Activated naive CD4-positive, alpha-beta T cell treated with anti-CD3 and anti-CD28 coated beads, Interleukin-2, amount 50 U/mL, for 24 hours (primary cell): ENCODE results near the gene HS6ST1.

Experiments used
- H3K27ac Mint-ChIP-seq: one replicate; pipeline ENCODE4 v1.8.0; 2021; ENCODE audit warnings: mild to moderate bottlenecking, mixed read lengths
- H3K27me3 Mint-ChIP-seq: one replicate; pipeline ENCODE4 v1.8.0; 2021; ENCODE audit warnings: mixed read lengths
- H3K36me3 Mint-ChIP-seq: one replicate; pipeline ENCODE4 v1.8.0; 2021; ENCODE audit warnings: mixed read lengths
- H3K4me1 Mint-ChIP-seq: one replicate; pipeline ENCODE4 v1.8.0; 2021; ENCODE audit warnings: mixed read lengths
- H3K4me3 Mint-ChIP-seq: one replicate; pipeline ENCODE4 v1.8.0; 2021; ENCODE audit warnings: mild to moderate bottlenecking, mixed read lengths
- H3K9me3 Mint-ChIP-seq: one replicate; pipeline ENCODE4 v1.8.0; 2021; ENCODE audit warnings: mixed read lengths

Gene HS6ST1

GRCh38 chr2:128287780-128288735, 30.6 kb downstream of the HS6ST1 start:
- H3K9me3 Mint-ChIP-seq: no peaks in the 10 kb centered on the region
- H3K27ac Mint-ChIP-seq: no peak overlapping the region
- H3K4me3 Mint-ChIP-seq: no peak overlapping the region
- no peaks in the 10 kb centered on the region for H3K36me3 Mint-ChIP-seq
- H3K27me3 Mint-ChIP-seq: no peaks in the 10 kb centered on the region
- H3K4me1 Mint-ChIP-seq: peaks cover 10% of the 10 kb centered on the region

- Mint-ChIP-seq H3K27me3 (no peaks in the 10 kb centered on the region), H3K4me3 (no peak overlapping the region), H3K9me3 (no peaks in the 10 kb centered on the region), H3K4me1 (peaks cover 13% of the 10 kb centered on the region), H3K36me3 (no peaks in the 10 kb centered on the region), H3K27ac (no peak overlapping the region)
Observed at GRCh38 chr2:128286905-128287779, 31.5 kb downstream of the HS6ST1 start.

DNA sequence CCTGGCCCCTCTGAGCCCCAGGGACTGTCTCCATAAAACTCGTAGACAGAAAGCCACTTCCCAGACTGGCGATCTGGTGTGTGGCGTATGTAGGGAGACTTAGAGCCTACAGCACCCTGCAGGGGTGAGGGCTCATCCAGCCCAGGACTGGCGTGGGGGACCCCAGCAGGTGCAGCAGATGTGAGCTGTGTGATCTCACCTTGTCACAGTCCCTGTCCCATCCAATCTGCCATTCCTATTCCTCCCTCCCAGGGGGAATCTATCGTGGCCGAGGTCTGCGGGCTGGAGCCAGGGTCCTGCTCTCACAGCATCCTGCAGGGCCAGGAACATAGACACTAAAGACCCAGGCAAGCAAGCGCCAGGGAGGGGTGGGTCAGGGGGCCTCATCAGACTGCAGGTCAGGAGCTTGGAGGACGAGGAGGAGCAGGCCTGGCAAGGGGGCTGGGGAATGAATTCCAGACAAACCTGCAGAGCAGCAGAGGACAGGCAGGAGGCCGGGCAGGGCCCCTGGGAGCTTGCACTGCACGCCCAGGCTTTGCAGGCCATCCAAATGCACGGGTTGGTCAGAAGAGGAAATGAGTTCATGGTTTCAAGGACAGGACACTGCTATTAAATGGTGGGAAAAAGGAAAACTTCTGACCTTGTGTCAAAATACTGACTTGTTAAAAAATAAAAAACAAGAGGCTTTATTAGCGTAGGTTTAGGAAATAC, 32.5 kb downstream of the HS6ST1 start:
- H3K27me3 Mint-ChIP-seq: no peaks in the 10 kb centered on the region
- peaks cover 16% of the 10 kb centered on the region for H3K4me1 Mint-ChIP-seq
- no peaks in the 10 kb centered on the region for H3K36me3 Mint-ChIP-seq
- no peak overlapping the region for H3K4me3 Mint-ChIP-seq
- no peaks in the 10 kb centered on the region for H3K9me3 Mint-ChIP-seq
- H3K27ac Mint-ChIP-seq: no peak overlapping the region

- peaks cover 23% of the 10 kb centered on the region for H3K4me1 Mint-ChIP-seq
- H3K27ac Mint-ChIP-seq: no peak overlapping the region
- no peaks in the 10 kb centered on the region for H3K9me3 Mint-ChIP-seq
- no peaks in the 10 kb centered on the region for H3K27me3 Mint-ChIP-seq
- H3K4me3 Mint-ChIP-seq: no peak overlapping the region
- no peaks in the 10 kb centered on the region for H3K36me3 Mint-ChIP-seq
Observed at GRCh38 chr2:128285329-128285931, 33.2 kb downstream of the HS6ST1 start.

GRCh38 chr2:128284841-128285240, 33.8 kb downstream of the HS6ST1 start:
- H3K27ac Mint-ChIP-seq: no peak overlapping the region
- H3K27me3 Mint-ChIP-seq: no peaks in the 10 kb centered on the region
- H3K4me3 Mint-ChIP-seq: no peak overlapping the region
- peaks cover 25% of the 10 kb centered on the region for H3K4me1 Mint-ChIP-seq
- no peaks in the 10 kb centered on the region for H3K9me3 Mint-ChIP-seq
- no peaks in the 10 kb centered on the region for H3K36me3 Mint-ChIP-seq

DNA sequence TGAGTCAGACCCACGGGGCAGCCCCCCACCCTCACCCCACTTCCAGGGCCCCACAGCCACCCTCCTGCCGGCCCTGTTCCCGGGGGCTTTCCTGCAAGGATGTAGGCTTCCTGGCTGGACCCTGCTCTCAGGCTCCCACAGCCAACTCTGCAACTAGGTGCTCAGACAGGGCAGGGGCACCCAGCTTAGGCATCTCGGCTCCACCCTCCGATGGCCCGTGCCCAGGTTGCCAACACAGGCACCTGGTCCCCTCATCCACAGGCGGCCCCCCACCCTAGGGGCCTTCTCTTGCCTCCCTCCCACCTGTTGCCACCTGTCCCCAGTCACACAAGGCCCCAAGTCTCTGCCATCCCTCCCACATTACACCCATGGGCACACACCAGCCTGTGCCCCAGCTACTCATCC, 34.6 kb downstream of the HS6ST1 start:
- H3K36me3 Mint-ChIP-seq: no peaks in the 10 kb centered on the region
- H3K4me3 Mint-ChIP-seq: no peak overlapping the region
- H3K9me3 Mint-ChIP-seq: no peaks in the 10 kb centered on the region
- H3K27me3 Mint-ChIP-seq: no peaks in the 10 kb centered on the region
- H3K4me1 Mint-ChIP-seq: peaks cover 28% of the 10 kb centered on the region
- H3K27ac Mint-ChIP-seq: no peak overlapping the region

GRCh38 chr2:128282976-128283810, 35.5 kb downstream of the HS6ST1 start:
- Mint-ChIP-seq H3K27me3 (no peaks in the 10 kb centered on the region), H3K27ac (peak overlapping the region; percentile 23), H3K4me3 (no peak overlapping the region), H3K4me1 (peaks cover 23% of the 10 kb centered on the region), H3K9me3 (no peaks in the 10 kb centered on the region), H3K36me3 (no peaks in the 10 kb centered on the region)

DNA sequence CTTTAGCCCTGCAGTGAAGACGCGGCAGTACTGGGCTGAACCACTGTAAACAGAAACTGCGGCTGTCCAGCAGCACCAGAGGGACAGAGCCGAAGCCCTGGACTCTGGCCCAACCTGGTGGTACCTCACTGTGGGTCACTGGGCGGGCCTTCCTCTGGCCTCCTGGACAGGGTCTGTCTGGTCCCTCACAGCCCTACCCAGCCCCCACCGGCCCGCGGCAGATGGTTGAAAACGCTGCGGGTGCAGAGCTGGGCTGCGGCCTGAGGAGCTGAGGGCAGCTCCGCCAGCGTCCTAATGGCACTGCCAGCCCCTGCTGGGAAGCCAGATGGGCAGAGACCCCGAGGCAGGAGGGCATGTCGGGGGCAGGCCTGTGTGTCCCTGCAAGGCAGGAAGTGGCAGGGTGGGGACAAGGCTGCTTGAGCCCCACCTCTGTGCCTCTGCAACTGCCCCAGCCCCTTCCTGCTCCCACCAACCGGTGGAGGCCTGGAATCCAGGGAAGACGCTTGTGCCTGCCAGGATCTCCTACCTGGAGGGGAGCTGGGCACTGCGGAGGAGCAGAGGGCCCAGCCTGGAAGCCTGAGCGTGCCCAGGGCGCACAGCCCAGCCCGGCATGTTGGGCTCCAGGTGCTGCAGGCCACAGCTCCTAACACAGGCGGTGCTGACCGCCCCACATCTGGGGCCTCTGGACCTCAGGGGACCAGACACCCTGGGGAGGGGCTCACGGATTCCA, 36.3 kb downstream of the HS6ST1 start:
- Mint-ChIP-seq H3K4me1 (peaks cover 22% of the 10 kb centered on the region), H3K36me3 (no peaks in the 10 kb centered on the region), H3K4me3 (no peak overlapping the region), H3K27me3 (no peaks in the 10 kb centered on the region), H3K27ac (no peak overlapping the region), H3K9me3 (no peaks in the 10 kb centered on the region)

GRCh38 chr2:128281852-128282245, 36.8 kb downstream of the HS6ST1 start:
- Mint-ChIP-seq H3K4me3 (no peak overlapping the region), H3K27ac (no peak overlapping the region), H3K27me3 (no peaks in the 10 kb centered on the region), H3K4me1 (peaks cover 22% of the 10 kb centered on the region), H3K9me3 (no peaks in the 10 kb centered on the region), H3K36me3 (no peaks in the 10 kb centered on the region)

- no peaks in the 10 kb centered on the region for H3K9me3 Mint-ChIP-seq
- no peaks in the 10 kb centered on the region for H3K27me3 Mint-ChIP-seq
- H3K4me3 Mint-ChIP-seq: no peak overlapping the region
- peaks cover under 1% of the 10 kb centered on the region for H3K36me3 Mint-ChIP-seq
- no peak overlapping the region for H3K27ac Mint-ChIP-seq
- H3K4me1 Mint-ChIP-seq: peaks cover 22% of the 10 kb centered on the region
Observed at GRCh38 chr2:128280901-128281321, 37.8 kb downstream of the HS6ST1 start.

GRCh38 chr2:128280158-128280871, 38.4 kb downstream of the HS6ST1 start:
- Mint-ChIP-seq H3K4me3 (no peak overlapping the region), H3K27me3 (no peaks in the 10 kb centered on the region), H3K36me3 (peaks cover 6% of the 10 kb centered on the region), H3K9me3 (no peaks in the 10 kb centered on the region), H3K27ac (no peak overlapping the region), H3K4me1 (peaks cover 22% of the 10 kb centered on the region)

DNA sequence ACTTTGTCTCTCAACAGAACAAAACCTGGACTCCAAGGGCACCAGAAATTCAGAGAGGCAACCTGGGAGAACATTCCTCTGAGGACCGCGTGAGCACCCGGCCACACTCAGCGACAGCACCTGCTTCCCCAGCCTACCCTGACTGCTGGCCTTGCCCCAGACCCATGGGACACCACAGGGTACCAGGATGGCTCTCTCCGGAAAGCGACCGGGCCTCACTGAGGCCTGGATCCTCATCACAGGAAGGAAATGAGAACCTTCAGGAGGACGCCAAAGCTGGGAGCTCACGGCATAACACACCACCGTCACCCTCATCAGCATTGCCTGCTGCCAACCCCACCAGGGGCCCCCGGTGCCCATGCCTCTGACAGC, 38.9 kb downstream of the HS6ST1 start:
- Mint-ChIP-seq H3K9me3 (no peaks in the 10 kb centered on the region), H3K4me1 (peaks cover 22% of the 10 kb centered on the region), H3K36me3 (peaks cover 11% of the 10 kb centered on the region), H3K4me3 (no peak overlapping the region), H3K27me3 (no peaks in the 10 kb centered on the region), H3K27ac (no peak overlapping the region)

GRCh38 chr2:128279009-128279408, 39.7 kb downstream of the HS6ST1 start:
- H3K27me3 Mint-ChIP-seq: no peaks in the 10 kb centered on the region
- H3K4me1 Mint-ChIP-seq: peaks cover 24% of the 10 kb centered on the region
- no peaks in the 10 kb centered on the region for H3K9me3 Mint-ChIP-seq
- no peak overlapping the region for H3K4me3 Mint-ChIP-seq
- H3K27ac Mint-ChIP-seq: no peak overlapping the region
- peaks cover 16% of the 10 kb centered on the region for H3K36me3 Mint-ChIP-seq
